Germinal center (tissue), 1 donor: Measurements from ENCODE around the gene RASA4.
"Not testable (repeated sequence)": the region's sequence is repeated elsewhere in the genome, so short reads cannot be mapped to it uniquely, and the experiment has no call there.

ENCODE experiments used
- DNase-seq: peaks from one replicate; pipeline ENCODE4 v3.0.0; 2012; ENCODE audit warnings: mixed read lengths, low spot score

The RASA4 gene

DNA sequence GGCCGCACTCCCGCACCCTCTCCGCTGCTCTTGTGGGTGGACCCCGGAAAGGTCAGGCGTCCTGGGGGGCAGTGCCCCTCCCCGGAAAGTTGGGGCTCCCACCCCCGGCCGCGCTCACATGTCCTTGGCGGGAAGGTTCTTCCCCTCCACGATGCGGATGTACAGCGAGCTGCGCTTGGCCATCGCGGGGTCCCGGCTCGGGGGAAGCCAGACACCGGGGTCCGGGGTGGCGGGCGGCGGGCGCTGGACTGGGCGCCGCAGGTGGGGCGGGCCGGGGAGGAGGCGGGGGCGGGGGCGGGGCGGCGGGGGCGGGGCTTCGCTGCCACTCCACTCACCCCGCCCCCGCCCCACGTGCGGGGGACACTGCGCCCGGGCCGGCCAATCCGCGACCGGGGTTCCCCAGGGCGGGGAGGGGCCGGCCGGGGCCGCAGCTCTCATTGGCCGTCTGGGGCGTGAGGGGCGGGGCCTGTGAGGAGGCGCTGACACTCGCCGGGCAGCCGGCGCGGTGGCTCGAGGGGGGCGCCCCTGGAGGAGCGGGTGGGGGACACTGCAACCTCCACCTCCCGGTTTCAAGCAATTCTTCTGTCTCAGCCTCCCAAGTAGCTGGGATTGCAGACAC lies at the start of gene RASA4:
TSS of gene RASA4 (minus strand) at position 250 of the 619 bp plus-strand sequence. CDS start at position 183, 67 bp downstream.
- DNase-seq = not testable (repeated sequence)

DNA sequence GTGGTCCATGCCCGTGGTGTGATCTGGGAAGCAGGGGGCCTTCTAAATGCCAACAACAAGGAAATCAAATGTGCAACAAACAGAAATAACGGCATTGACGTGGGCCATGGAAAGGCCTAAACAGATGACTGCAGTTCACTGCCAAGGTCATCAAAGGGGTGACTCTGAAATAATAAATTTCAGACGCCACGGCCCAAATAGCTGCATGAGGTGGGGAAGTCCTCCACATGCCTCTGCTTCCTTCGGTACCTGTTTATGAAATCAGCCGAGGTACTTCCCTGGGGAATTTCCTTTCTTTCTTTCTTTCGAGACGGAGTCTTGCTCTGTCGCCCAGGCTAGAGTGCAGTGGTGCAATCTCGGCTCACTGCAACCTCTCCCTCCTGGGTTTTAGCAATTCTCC lies 48.2 kb upstream of the RASA4 start:
- not testable (repeated sequence) for DNase-seq

DNA sequence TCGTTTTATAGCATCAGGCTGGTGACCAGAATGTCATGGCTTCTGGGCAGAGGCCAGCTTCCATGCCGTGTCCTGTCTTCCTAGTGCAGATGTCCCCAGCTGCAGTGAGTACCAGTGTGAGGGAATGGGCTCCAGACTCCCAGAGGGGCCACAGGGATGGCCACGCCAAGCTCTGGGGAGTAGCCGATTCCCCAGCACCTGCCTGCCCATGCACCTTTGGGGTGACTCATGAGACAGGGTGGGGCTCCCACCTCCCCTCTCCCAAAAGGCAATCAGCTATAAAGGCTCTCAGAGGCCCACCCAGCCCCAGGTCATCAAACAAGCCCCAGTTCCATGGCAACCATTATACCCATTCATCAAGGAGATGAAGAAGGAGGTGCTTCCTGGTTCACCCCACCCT lies 33.4 kb upstream of the RASA4 start, which contains the start of gene SPDYE2B:
TSS of gene SPDYE2B (plus strand) at position 396 of the 400 bp plus-strand sequence. CDS start 2,030 bp downstream, outside the sequence.
- not testable (repeated sequence) for DNase-seq

DNA sequence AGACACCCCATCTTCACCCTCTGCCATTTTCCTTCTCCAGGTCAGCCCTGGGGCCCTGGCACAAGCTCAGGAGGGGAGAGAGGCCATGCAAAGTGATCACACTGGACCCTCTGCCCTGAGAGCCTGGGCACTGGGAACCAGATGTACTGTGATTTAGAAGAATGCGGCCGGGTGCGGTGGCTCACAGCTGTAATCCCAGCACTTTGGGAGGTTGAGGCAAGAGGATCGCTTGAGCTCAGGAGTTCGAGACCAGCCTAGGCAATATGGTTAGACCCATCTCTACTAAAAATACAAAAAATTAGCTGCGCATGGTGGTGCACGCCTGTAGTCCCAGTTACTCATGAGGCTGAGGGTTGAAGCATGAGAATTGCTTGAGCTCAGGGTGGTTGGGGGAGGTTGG lies 31.3 kb upstream of the RASA4 start:
- not testable (repeated sequence) for DNase-seq

DNA sequence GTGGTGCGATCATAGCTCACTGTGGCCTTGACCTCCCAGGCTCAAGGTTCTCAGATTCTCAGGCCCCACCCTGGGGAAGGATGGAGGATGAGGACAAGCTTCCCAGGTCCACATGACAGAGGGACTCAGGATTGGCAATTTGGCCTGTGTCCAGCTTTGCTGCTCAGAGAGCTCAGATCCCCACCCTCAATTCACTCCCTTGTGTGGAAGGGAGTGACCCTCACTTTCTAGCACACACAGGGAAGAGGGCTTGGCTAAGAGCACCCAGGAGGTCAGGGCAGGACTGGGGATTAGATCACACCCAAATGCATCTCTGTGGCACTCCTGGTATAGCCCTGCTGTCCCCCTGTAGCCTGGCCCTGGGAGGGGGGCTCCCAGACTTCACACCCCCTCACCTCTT lies 26.8 kb upstream of the RASA4 start:
- not testable (repeated sequence) for DNase-seq

DNA sequence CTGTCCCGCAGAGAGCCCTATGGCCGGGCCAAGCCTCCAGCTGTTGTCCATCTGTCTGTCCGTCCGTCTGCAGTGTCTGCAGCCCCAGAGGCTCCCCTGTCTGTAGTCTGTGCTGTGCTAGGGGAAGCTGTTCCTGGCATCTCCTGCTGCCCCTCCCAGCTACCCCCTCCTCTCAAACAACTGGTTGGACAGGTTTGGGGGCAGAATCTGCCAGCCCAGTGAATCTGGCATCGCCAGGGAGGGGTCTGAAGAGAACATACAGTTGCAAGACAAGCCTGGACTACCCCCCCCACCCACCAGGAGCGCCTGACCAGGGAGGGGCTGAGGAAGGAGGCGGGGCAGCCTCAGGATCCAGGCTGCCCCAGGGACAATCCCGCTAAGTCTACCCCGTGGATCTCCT lies 26.1 kb upstream of the RASA4 start, which contains the start of gene UPK3BL1:
TSS of gene UPK3BL1 (minus strand) at position 101 of the 400 bp plus-strand sequence. CDS start at position 51, 50 bp downstream.
- not testable (repeated sequence) for DNase-seq

DNA sequence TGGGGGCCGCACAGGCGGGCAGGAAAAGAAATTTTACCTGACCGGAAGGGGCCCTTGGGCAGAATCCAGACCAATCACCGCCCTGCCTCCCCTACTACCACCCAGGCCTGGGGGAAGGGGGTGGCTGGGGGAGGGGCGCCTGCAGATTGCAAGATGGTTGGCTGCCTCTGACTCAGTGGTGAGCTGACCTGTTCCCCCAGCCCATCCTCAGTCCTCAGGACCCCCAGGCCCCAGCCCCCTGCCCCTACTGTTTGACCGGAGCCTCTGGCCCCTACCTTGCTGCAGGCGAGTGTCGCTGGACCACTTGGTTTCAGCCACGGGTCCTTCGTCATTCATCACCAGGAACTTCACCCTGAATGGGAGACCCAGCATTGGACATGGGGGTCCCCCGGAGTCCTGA lies 22.3 kb upstream of the RASA4 start:
- not testable (repeated sequence) for DNase-seq

DNA sequence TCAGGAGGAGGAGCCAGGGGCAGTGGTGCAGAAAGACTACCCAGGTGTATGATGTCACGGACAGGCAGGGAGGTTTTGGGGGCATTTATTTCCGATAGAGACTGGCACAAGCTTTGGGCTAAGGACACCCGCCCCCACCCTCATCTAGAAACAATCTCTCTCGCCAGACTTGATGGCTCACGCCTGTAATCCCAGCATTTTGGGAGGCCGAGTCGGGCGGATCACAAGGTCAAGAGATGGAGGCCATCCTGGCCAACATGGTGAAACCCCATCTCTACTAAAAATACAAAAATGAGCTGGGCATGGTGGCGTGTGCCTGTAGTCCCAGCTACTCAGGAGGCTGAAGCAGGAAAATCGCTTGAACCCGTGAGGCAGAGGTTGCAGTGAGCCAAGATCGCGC lies 20.4 kb upstream of the RASA4 start:
- DNase-seq = not testable (repeated sequence)

DNA sequence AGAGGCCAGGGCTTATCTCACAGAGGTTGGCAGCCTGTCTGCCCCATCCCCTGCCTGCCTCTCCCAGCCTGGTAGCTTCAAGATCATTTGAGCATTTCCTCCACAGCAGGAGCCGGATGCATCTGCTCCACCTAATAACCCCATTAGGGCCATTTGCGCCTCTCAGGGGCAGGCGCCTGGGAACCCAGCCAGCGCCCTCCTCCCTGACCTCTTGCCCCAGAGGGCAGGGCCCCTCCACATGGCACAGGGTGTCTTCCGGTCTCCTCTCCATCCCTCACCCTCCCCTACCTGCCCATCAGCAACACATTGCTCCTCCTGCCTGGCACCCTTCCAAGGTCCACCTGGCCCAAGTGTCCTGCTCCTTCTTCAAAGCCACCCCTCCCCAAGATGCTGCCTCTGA lies 18.8 kb upstream of the RASA4 start:
- not testable (repeated sequence) for DNase-seq

DNA sequence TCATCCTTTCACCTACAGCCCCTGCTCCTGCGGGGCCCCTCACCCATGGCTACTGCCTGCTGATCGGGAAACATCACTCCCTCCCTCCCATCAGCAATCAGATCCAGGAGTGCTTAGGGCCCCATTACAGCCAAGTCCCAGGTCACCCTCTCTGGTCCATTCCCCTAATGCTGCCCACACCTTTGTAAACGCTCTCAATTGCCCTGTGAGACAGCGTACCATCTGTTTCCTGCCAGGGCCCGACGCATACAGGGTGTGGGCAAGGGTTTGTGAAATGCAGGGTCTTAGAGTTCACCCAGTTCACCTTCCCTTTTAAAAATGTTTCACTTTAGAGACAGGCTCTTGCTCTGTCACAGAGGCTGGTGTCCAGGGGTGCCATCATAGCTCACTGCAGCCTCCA lies 17.7 kb upstream of the RASA4 start:
- not testable (repeated sequence) for DNase-seq

DNA sequence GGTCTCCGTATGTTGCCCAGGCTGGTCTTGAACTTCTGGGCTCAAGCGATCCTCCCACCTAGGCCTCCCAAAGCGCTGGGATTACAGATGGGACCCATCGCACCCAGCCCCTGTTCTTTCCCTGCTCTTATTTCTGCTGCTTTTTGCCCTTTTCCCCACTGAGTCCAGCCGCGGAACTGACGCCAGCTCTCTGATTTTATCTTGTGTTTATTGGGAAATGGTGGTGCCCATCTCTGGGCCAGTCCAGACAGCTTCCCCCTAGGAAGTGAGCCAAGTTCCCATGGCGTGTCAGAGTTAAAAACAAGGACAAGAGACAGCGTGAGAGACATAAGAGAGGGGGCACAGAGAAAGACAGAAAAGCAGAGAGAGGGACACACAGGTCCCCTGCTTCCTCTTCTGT lies 14.1 kb upstream of the RASA4 start:
- not testable (repeated sequence) for DNase-seq

DNA sequence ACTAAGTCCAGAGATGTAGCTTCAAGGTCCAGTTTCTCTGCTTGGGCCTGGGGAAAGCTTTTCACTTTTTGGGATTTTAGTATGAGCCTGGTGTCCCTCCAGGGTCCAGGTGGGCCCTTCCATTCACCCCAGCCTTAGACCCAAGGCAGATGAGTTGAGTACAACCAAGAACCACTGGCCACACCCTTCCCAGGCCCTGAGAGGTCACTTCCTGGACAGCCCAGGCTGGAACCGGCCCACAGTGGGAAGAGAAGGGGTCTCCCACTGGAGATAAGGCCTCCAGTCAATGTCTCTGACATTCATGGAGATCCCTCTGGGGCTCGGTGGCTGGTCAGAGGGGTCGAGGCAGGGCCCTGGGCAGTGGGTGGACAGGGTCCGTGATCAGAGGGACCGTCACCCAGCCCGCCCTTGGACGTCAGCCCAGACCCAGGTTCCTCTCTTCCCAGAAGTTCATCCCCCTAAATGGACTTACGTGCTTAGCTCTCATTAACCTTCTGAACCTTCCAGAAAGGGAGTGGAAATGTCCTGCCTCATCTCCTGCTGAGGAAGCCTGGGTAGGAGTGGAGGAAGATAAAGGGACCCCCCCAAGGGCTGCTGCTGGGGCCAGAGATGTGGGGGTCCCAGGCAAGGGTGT lies 10.8 kb upstream of the RASA4 start:
- DNase-seq = not testable (repeated sequence)

DNA sequence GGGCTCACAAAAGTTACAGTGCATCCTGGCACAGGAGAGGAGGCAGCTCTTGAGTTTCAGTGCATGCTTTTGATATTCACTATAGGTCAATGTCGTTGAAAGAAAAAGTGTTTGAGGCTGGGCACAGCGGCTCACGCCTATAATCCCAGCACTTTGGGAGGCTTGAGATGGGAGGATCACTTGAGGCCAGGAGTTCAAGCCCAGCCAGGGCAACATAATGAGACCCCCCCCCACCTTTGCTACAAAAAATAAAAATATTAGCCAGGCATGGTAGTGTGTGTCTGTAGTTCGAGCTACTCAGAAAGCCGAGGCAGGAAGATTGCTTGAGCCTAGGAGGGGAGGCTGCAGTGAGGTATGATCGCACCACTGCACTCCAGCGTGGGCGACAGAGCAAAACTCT lies 1.6 kb upstream of the RASA4 start:
- DNase-seq = not testable (repeated sequence)

DNA sequence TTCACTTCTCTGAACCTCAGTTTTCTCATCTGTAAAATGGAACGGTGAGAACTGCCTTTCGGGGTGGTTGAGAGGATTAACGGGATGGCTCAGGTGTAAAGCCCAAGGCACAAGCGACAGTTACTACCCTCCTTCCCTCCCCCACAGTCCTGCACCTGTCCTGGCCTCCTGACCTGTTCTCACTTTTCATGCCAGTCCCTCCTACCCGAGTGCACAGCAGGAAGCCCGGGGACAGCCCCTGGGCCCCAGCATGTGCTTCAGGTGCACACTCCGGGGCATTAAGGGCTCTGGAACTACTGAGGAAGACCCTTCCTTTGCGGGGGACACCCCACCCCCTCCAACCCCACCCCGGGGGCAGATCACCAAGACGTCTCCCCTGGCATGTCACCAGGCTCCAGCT lies 626 bp downstream of the RASA4 start:
- DNase-seq = not testable (repeated sequence)

DNA sequence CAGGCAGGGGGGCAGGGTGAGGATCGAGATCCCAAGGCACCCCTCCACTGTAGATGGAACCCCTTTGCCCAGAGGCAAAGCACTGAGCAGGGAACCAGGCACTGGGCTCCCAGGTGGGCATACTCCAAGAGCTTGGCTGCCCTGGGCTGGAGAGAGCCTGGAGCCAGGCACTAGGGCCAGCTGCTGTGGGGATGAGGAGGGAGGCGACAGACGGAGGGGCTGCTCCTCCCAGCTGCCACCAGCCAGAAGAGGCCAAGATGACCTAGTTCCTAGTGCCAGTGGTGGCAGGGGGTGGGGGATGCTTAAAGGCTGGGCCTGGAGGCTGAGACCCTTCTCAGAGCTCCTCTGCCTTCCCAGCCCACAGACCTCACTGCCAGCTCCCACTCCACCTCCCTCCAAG lies 1.7 kb downstream of the RASA4 start:
- DNase-seq = not testable (repeated sequence)

DNA sequence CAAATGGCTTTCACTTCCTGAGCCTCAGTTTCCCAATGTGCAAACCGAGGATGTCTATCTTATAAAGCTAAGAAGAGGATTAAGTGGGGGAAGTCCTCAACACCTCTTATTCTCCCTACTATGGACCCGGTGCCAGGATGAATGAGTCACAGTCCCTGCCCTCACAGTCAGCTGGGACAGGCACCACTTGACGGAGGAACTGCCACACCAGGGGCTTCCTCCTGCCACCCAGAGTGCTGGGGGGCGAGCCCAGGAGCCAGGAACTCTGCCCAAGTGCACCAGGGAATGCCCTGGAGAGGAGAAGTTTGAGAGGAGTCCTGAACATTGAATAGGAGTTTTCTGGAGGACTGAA lies 2.2 kb downstream of the RASA4 start:
- not testable (repeated sequence) for DNase-seq

DNA sequence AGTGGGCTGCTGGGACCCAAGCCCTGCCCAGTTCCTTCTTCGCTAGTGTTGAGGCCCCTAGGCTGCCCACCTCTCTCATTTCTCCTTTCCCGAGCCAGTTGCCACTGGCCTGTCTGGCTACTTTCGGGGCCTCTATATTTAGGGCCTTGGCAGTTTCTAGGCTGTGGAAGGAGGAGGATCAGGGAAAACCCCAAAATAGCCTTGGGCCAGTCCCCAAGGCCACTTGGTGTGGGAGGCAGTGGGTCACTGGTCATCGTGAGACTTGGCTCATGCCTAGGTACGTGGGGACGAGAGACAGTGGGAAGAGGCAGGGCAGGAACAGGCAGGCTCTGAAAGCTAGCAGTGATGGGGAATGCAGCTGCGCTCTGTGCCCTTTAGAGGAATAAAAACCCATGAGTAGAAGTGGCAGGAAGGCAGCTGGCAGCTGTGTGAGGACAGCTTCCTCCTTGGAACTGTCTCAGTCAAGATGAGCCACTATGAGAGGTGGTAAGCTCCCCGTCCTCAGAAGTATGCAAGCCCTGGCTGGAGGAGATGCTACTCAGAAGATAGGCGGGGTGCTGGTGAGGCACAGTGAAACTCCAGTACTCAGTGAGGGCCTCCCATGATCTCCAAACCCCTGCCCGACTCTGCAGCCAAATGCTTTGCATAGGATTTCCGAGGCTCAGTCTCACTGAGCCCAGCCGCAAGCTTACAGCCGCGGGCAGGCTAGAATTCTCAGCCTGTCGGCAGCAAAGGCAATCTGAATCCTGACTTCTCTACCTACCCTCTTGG lies 2.8 kb downstream of the RASA4 start:
- not testable (repeated sequence) for DNase-seq

DNA sequence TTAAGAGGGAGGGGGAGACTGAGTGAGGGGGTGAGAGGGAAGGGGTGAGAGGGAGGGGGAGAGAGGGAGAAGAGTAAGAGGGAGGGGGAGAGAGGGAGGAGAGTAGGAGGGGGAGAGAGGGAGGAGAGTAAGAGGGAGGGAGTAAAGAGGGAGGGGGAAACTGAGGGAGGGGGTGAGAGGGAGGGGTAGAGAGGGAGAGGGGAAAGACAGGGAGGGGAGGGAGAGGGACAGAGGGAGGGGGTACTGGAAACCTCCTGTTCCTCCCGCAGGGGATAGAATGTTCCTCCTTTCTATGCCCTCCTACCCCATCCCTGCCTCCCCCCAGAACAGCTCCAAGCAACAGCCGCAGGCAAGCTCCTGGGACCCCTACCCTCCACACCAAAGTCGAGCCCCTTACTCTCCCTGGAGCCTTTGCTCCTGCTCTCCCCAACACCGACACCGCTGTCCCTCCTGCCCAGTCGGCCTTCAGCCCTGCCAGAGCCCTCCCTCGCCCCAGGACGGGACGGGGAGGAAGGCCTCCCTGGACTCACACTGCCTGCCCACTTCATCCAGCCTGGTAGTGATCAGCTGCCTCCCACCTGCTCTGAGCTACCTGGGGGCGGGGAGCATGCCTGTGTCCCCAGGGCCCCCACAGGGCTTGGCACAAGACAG lies 4.8 kb downstream of the RASA4 start:
- not testable (repeated sequence) for DNase-seq

DNA sequence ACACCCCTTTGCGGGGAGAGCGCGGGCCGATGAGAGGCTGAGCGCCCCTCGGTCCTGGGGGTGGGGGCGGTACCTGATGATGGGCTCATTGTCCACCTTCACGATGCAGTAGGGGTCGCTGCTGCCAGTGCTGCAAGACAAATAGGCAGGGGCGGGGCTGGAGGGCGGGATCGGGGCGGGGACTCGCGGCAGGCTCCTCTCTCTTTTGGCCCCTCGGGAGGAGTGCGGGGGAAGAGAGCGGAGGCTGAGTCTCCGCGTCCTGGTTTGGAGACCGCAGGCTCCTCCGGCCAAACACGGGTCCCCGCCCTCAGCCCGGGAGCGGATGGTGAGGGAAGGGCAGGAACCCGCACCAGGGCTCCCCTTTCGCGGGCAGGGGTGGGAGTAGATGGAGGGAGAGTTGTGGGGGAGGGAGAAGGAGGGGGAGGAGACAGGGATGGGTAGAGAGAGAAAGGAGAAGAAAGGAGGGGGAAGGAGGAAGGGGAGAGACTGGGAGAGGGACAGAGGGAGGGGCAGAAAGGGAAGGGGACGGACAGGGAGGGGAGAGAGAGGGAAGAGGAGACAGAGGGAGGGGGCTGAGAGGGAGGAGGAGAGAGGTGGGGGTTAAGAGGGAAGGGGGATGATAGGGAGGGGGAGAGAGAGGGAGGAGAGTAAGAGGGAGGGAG lies 5.4 kb downstream of the RASA4 start:
- not testable (repeated sequence) for DNase-seq

DNA sequence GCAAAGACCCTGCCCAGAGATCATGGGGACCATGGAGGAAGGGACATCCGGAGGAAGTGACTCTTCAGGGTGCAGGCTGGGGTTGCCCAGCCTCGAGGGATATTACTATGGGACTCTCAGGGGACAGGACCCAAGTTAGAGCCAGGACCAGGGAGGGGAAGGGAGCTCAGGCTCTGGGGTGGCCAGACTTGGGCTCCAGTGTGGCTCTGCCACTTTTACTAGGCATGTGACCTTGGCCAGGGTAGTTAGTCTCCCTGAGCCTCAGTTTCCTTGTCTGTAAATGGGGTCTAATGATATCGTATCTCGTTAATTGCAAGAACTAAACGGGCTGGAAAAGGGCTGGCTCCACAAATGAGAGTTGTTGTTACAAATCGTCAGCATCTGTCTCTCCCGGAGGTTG lies 6.1 kb downstream of the RASA4 start:
- DNase-seq = not testable (repeated sequence)

DNA sequence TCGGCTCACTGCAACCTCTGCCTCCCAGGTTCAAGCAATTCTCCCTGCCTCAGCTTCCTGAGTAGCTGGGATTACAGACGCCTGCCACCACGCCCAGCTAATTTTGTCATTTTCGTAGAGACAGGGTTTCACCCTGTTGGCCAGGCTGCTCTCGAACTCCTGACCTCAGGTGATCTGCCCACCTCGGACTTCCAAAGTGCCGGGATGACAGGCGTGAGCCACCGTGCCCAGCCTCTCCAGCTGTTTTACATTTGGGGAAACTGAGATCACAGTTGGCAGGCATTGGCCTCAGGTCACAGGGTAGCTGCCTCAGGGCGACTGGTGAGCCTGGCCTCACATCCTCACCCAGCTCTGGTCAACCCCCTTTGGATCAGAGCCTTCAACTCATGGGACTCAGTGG lies 6.8 kb downstream of the RASA4 start:
- DNase-seq = not testable (repeated sequence)

DNA sequence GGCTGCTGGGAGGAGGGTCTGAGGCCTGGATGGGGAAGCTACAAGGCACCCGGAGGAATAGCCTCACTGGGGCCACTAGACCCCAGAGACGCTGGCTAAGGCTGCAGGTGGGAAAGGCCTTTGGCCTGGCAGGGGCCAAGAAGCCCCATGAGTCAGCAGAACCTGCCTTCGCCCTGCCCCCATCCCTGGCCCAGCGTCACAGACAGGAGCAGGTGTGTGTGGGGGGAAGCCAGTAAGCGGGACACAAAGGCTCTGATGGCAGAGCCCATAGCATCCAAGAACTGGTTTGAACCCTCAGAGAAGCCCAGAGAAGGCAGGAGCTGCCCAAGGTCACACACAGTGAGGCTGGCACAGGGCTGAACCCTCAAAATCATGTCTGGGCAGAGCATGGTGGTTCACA lies 9.7 kb downstream of the RASA4 start:
- DNase-seq = not testable (repeated sequence)
